MCF 10A (cell line): Measurements from ENCODE around the gene IL1RL2. TPM values are rescaled to one million over a fixed set of nuclear protein-coding genes. Genes with fewer than 3 reads are reported as not detected.

Source experiments
- BruUV-seq: library from RNA; stranded (reverse); fragments of 400-500 nt; replicated peaks from 2 replicates; lab custom pipeline; 2021; lab: Mats Ljungman, UMichigan
- CTCF ChIA-PET: fragments of 300-600 bp; sonication (Branson Sonifier 250); formaldehyde crosslinking; extraction: SDS; loops from one replicate; lab custom pipeline; 2021; ENCODE audit warnings: antibody characterized with exemption, inconsistent platforms; lab: Yijun Ruan, JAX
- POLR2A ChIA-PET: fragments of 300-600, 350-650 bp; sonication (Branson Sonifier 250); formaldehyde crosslinking; extraction: SDS; loops from one replicate; lab custom pipeline; 2020; ENCODE audit warnings: antibody characterized with exemption, inconsistent platforms; lab: Yijun Ruan, JAX
- DNase-seq: peaks from one replicate; pipeline ENCODE4 v3.0.0-alpha.2; 2018; ENCODE audit not compliant: unreplicated experiment
- H3K27ac Mint-ChIP-seq: one replicate; pipeline ENCODE4 v1.8.0; 2022; ENCODE audit warnings: mild to moderate bottlenecking, low read depth, mixed read lengths; ENCODE audit not compliant: unreplicated experiment
- H3K27me3 Mint-ChIP-seq: one replicate; pipeline ENCODE4 v1.8.0; 2022; ENCODE audit warnings: mixed read lengths; ENCODE audit not compliant: insufficient read depth, unreplicated experiment
- H3K36me3 Mint-ChIP-seq: one replicate; pipeline ENCODE4 v1.8.0; 2022; ENCODE audit warnings: mild to moderate bottlenecking, moderate library complexity, mixed read lengths; ENCODE audit not compliant: insufficient read depth, unreplicated experiment
- H3K4me1 Mint-ChIP-seq: one replicate; pipeline ENCODE4 v1.8.0; 2022; ENCODE audit warnings: mixed read lengths; ENCODE audit not compliant: insufficient read depth, unreplicated experiment
- H3K4me3 Mint-ChIP-seq: one replicate; pipeline ENCODE4 v1.8.0; 2022; ENCODE audit warnings: mild to moderate bottlenecking, moderate library complexity, mixed read lengths; ENCODE audit not compliant: unreplicated experiment
- H3K9me3 Mint-ChIP-seq: one replicate; pipeline ENCODE4 v1.8.0; 2022; ENCODE audit warnings: mixed read lengths; ENCODE audit not compliant: unreplicated experiment
- CTCF ChIP-seq: fragments of 200-600 bp; IDR thresholded peaks from one replicate; pipeline ENCODE4 v1.8.0; 2022; ENCODE audit warnings: antibody characterized with exemption, mild to moderate bottlenecking; ENCODE audit not compliant: unreplicated experiment
- intact Hi-C: fragments of 100-400 bp; cut with micrococcal nuclease; formaldehyde crosslinking; loops from 2 replicates; pipeline ENCODE4 v1.14.1; 2022
- total RNA-seq: library from RNA; stranded (reverse); gene quantifications from 2 replicates; pipeline ENCODE4 v1.2.3, GENCODE V29; 2022

Gene IL1RL2
- total RNA-seq, 1 experiment from 2014 or later = not detected

DNA sequence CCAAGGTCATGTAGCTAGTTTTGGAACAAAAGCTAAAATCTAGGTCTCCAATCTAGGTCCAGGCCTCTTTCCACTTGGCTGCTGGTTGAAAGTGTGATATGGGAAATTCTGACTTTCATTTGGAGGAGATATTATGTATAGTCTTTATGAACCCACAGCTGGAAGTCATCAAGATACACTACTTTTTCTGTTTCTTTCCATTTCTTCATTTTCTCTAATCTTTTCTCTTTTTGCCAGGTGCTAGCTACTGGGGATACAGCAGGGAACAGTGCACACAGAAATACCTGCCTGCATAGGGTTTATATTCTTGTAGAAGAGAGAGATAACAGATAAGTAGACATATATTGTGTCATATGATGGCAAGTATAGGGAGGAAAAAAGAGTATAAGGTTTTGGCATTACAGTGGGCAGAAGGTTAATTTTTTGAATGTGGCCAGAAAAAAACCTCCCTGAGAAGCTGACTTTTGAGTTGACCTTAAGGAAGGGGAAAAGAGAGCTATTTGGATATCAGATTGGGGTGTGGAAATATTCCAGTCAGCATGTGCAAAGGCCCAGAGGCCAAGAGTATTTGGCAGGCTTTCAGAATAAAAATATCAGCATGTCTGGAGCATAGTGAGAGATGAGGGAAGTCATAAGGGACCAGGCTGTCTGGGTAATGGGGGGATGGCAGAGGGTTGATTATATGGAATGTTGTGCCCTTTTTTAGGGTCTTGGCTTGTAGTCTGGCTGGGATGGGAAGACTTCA lies 28.6 kb upstream of the IL1RL2 start:
- H3K36me3 Mint-ChIP-seq = peaks cover 15% of the 10 kb centered on the region
- no peaks in the 10 kb centered on the region for H3K27me3 Mint-ChIP-seq
- POLR2A ChIA-PET = interaction anchor here (1.2 to 3.7 kb wide), 3 partner anchors 15 to 131 kb away, joined by 5 to 29 read pairs (median 5); partner anchors contain the start of gene IL1R1
- DNase-seq = no peak
- peak overlapping the region; percentile 74 for H3K27ac Mint-ChIP-seq
- CTCF ChIA-PET = interaction anchor here (0.7 to 7.6 kb wide), 8 partner anchors 8 to 285 kb away, joined by 4 to 53 read pairs (median 12); no protein-coding TSS in a partner anchor
- H3K4me3 Mint-ChIP-seq = no peak overlapping the region
- H3K9me3 Mint-ChIP-seq = peaks cover 13% of the 10 kb centered on the region
- peaks cover 32% of the 10 kb centered on the region for H3K4me1 Mint-ChIP-seq
- BruUV-seq = no TSS peak
- intact Hi-C loops = no loop called here
- TF ChIP-seq CTCF = no peak

GRCh38 chr2:102159295-102159694 lies 27.5 kb upstream of the IL1RL2 start:
- Mint-ChIP-seq H3K4me1 (peaks cover 31% of the 10 kb centered on the region), H3K9me3 (peaks cover 13% of the 10 kb centered on the region), H3K27ac (no peak overlapping the region), H3K27me3 (no peaks in the 10 kb centered on the region), H3K4me3 (no peak overlapping the region), H3K36me3 (peaks cover 15% of the 10 kb centered on the region)
- no peak for DNase-seq
- no peak for TF ChIP-seq CTCF
- ChIA-PET POLR2A (interaction anchor here (0.6 to 0.9 kb wide), 2 partner anchors 34 to 367 kb away, joined by 3 read pairs; no protein-coding TSS in a partner anchor), CTCF (interaction anchor here (0.7 to 7.6 kb wide), 3 partner anchors 122 to 276 kb away, joined by 3 to 53 read pairs (median 3); no protein-coding TSS in a partner anchor)
- no TSS peak for BruUV-seq
- intact Hi-C loops = no loop called here

GRCh38 chr2:102166189-102166845 lies 20.5 kb upstream of the IL1RL2 start:
- CTCF ChIA-PET = interaction anchor here (0.5 to 5.1 kb wide), 53 partner anchors 11 to 291 kb away, joined by 3 to 96 read pairs (median 4); partner anchors contain the start of gene IL1R1
- intact Hi-C loops = loop anchor here (1.0 to 5.0 kb wide), 4 partner anchors 74 to 282 kb away; partner anchors contain the start of gene IL18R1
- POLR2A ChIA-PET = interaction anchor here (0.5 to 2.7 kb wide), 18 partner anchors 10 to 784 kb away, joined by 3 to 25 read pairs (median 4); no protein-coding TSS in a partner anchor
- DNase-seq = peak; percentile 68
- H3K27ac Mint-ChIP-seq = no peak overlapping the region
- peaks cover 9% of the 10 kb centered on the region for H3K4me1 Mint-ChIP-seq
- no TSS peak for BruUV-seq
- H3K9me3 Mint-ChIP-seq = no peaks in the 10 kb centered on the region
- TF ChIP-seq CTCF = peak; percentile 56
- no peaks in the 10 kb centered on the region for H3K27me3 Mint-ChIP-seq
- no peak overlapping the region for H3K4me3 Mint-ChIP-seq
- H3K36me3 Mint-ChIP-seq = peaks cover 22% of the 10 kb centered on the region
